K562 (cell line): ENCODE measurements around the gene PLEKHA8. TPM values are rescaled to one million over a fixed set of nuclear protein-coding genes. Genes with fewer than 3 reads are reported as not detected.

ENCODE experiments used
- ATAC-seq: fragments of 200-7000 bp; cut with Tn5 transposase; 3 replicates; pipeline ENCODE4 v1.9.1; 2020; ENCODE audit warnings: moderate library complexity
- BruUV-seq: library from RNA; stranded (reverse); fragments of 400-500 nt; replicated peaks from 2 replicates; lab custom pipeline; 2021; lab: Mats Ljungman, UMichigan
- CTCF ChIA-PET: fragments of 300-600 bp; formaldehyde crosslinking; extraction: SDS; loops from one replicate; lab custom pipeline; 2021; ENCODE audit warnings: low intra/inter-chr PET ratio; lab: Yijun Ruan, JAX
- POLR2A ChIA-PET: fragments of 300-600, 350-650 bp; sonication (Branson Sonifier 250); formaldehyde crosslinking; extraction: SDS; loops from one replicate; lab custom pipeline; 2021; ENCODE audit warnings: antibody characterized with exemption, inconsistent platforms; lab: Yijun Ruan, JAX
- DNase-seq, 4 experiments: peaks; one replicate each; pipeline versions ENCODE4 v3.0.0 to v3.0.0-alpha.2; 2011 to 2018; ENCODE audit warnings: low spot score in 3 of 4, mixed read lengths in 3 of 4; ENCODE audit errors: extremely low read depth in 1 of 4
- FAIRE-seq: peaks from 2 replicates; lab custom pipeline; 2011; peaks lifted over from hg19 to GRCh38; lab: Jason Lieb, UNC
- H2AFZ ChIP-seq: 2 replicates; pipeline ENCODE4 v1.6.0; 2011; ENCODE audit warnings: low read depth, low read length, control low read depth, inconsistent platforms
- H3K27ac ChIP-seq: fragments of 200-600 bp; 3 replicates; pipeline ENCODE4 v1.8.0; 2011; ENCODE audit warnings: low read depth, mild to moderate bottlenecking, control low read depth, inconsistent platforms, low read length, moderate library complexity, mixed read lengths; ENCODE audit errors: extremely low read depth
- H3K27me3 ChIP-seq, 2 experiments: fragments of 300-600 bp in 1 of 2; 2 replicates in 1 of 2; 3 replicates in 1 of 2; pipeline versions ENCODE4 v1.6.0 to v1.8.0; 2011; ENCODE audit warnings: inconsistent platforms in 2 of 2, low read length in 2 of 2, mild to moderate bottlenecking in 1 of 2, mixed read lengths in 1 of 2, moderate library complexity in 1 of 2; ENCODE audit not compliant: control insufficient read depth in 2 of 2, insufficient read depth in 2 of 2
- H3K36me3 ChIP-seq: fragments of 300-600 bp; 3 replicates; pipeline ENCODE4 v1.8.0; 2011; ENCODE audit warnings: mild to moderate bottlenecking, low read length, inconsistent platforms; ENCODE audit not compliant: control insufficient read depth, insufficient read depth
- H3K4me1 ChIP-seq, 2 experiments: fragments of 200-600 bp in 1 of 2; replicated peaks in 1 of 2; 2 replicates in 1 of 2; 3 replicates in 1 of 2; pipeline versions ENCODE4 v1.5.1 to v1.8.0; 2011; ENCODE audit warnings: inconsistent platforms in 2 of 2, low read length in 2 of 2, mild to moderate bottlenecking in 1 of 2, mixed read lengths in 1 of 2, moderate library complexity in 1 of 2; ENCODE audit not compliant: control insufficient read depth in 2 of 2, insufficient read depth in 2 of 2
- H3K4me2 ChIP-seq: 2 replicates; pipeline ENCODE4 v1.6.1; 2011; ENCODE audit warnings: low read length, control low read depth, inconsistent platforms, mixed read lengths; ENCODE audit not compliant: insufficient read depth
- H3K4me3 ChIP-seq: fragments of 200-600 bp; sonication (generic), shearing (Covaris generic); 2 replicates; pipeline ENCODE4 v1.5.1; 2016; ENCODE audit warnings: control low read depth, inconsistent platforms
- H3K79me2 ChIP-seq: fragments of 200-600 bp; 3 replicates; pipeline ENCODE4 v1.8.0; 2011; ENCODE audit warnings: low read length, inconsistent platforms; ENCODE audit not compliant: control insufficient read depth, insufficient read depth
- H3K9ac ChIP-seq, 2 experiments: 2 replicates each; pipeline versions ENCODE4 v1.6.0 to v1.6.1; 2011; ENCODE audit warnings: low read depth in 2 of 2, low read length in 2 of 2, control low read depth in 1 of 2, inconsistent platforms in 1 of 2, mild to moderate bottlenecking in 1 of 2, mixed read lengths in 1 of 2; ENCODE audit not compliant: insufficient read depth in 1 of 2
- H3K9me1 ChIP-seq: one replicate; pipeline ENCODE4 v1.6.0; 2011; ENCODE audit warnings: inconsistent platforms, mild to moderate bottlenecking, low read length, moderate library complexity; ENCODE audit not compliant: control insufficient read depth, insufficient read depth
- H3K9me3 ChIP-seq: replicated peaks from 2 replicates; pipeline ENCODE4 v1.5.1; 2011; ENCODE audit warnings: low read depth, low read length, inconsistent platforms; ENCODE audit not compliant: control insufficient read depth, insufficient read depth
- H4K20me1 ChIP-seq: replicated peaks from 2 replicates; pipeline ENCODE4 v1.6.1; 2011; ENCODE audit warnings: low read length, inconsistent platforms, mixed read lengths; ENCODE audit not compliant: control insufficient read depth, insufficient read depth
- DIDO1 ChIP-seq: fragments of 450-650 bp; IDR thresholded peaks from 2 replicates; pipeline ENCODE4 v1.6.1; 2016; ENCODE audit warnings: low read depth, missing biosample characterization, missing genetic modification characterization
- MGA ChIP-seq: fragments of 450-650 bp; IDR thresholded peaks from 2 replicates; pipeline ENCODE4 v1.6.1; 2016; ENCODE audit warnings: mild to moderate bottlenecking, moderate library complexity
- WGBS: fragments of 100-300 bp; shearing (Covaris generic); methylation state at CpG from one replicate; pipeline ENCODE4 v1.1.6; 2016; ENCODE audit warnings: low coverage, mixed read lengths; ENCODE audit not compliant: insufficient coverage; ENCODE audit errors: missing lambda C conversion rate; 5-methylcytosine and 5-hydroxymethylcytosine counted together
- in situ Hi-C: fragments of 300-500 bp; cut with MboI; formaldehyde crosslinking; loops from 4 replicates; pipeline ENCODE4 v1.15.0; 2018; ENCODE audit warnings: inconsistent platforms, mixed read lengths
- intact Hi-C: fragments of 100-400 bp; cut with micrococcal nuclease; formaldehyde crosslinking; loops from 2 replicates; pipeline ENCODE4 v1.14.2; 2022
- polyA plus RNA-seq, 8 experiments: library from polyadenylated mRNA; depleted of rRNA in 4 of 8; stranded (reverse) in 5 of 8; unstranded in 3 of 8; fragments of >200 nt; fragmentation: Nextera tagmentation in 2 of 8; fragmentation: Illumina TruSeq in 1 of 8; extraction: Ambion mirVana in 2 of 8; extraction: Trizol in 1 of 8; gene quantifications; 2 replicates each; pipeline versions ENCODE4 v1.2.1 to v1.2.3, GENCODE V29; 2011 to 2014; ENCODE audit warnings: inconsistent platforms in 1 of 8, missing spikeins in 1 of 8
- total RNA-seq, 7 experiments: library from RNA; depleted of rRNA in 6 of 7; stranded (reverse); fragments of >200 nt in 6 of 7; fragmentation: Illumina TruSeq in 2 of 7; extraction: Trizol in 2 of 7; gene quantifications; 2 replicates each; pipeline versions ENCODE4 v1.2.1 to v1.2.3, GENCODE V29; 2011 to 2021; ENCODE audit warnings: low replicate concordance in 1 of 7

PLEKHA8 gene
- total and polyA plus RNA-seq, 9 of the 15 experiments (the other 6 are each of a cell fraction or from before 2014, with no cell fraction given), result 3.2 to 16.3 (median 11.8) TPM

- Histone ChIP-seq H3K4me3 (no peak overlapping the region), H3K4me1 (peaks cover 0 to 10% of the 10 kb centered on the region in 2 experiments; a peak in 2 of 5 replicates), H4K20me1 (no peaks in the 10 kb centered on the region)
- intact Hi-C loops, result no loop called here
- TF ChIP-seq MGA (no peak), DIDO1 (tag) (no peak)
- TF ChIP-seq, all 486 proteins: peak for 0
- BruUV-seq, result no TSS peak
- 14% methylated on average over 7 of the region's 7 CpGs for WGBS
- no peaks in the 10 kb centered on the region for H3K79me2 ChIP-seq
- ATAC-seq (no peak), FAIRE-seq (no peak), DNase-seq (no peak)
- POLR2A ChIA-PET, result interaction anchor here (1.1 to 1.6 kb wide), 2 partner anchors 12 to 31 kb away, joined by 3 to 7 read pairs; no protein-coding TSS in a partner anchor
- CTCF ChIA-PET, result no interaction called here
- no peaks in the 10 kb centered on the region for H3K36me3 ChIP-seq
- no peak overlapping the region for H2AFZ ChIP-seq
- in situ Hi-C loops, result no loop called here
- H3K9me1 ChIP-seq, result no peaks in the 10 kb centered on the region
- no peak overlapping the region for H3K27ac ChIP-seq
- no peaks in the 10 kb centered on the region for H3K9me3 ChIP-seq
- H3K9ac ChIP-seq, result no peak overlapping the region
- peaks cover 2 to 35% of the 10 kb centered on the region in 2 experiments; a peak in 3 of 5 replicates for H3K27me3 ChIP-seq
- H3K4me2 ChIP-seq, result no peak overlapping the region
Measured at GRCh38 chr7:30175636-30176147, 147.5 kb downstream of the PLEKHA8 start.
